SK-N-SH (cell line): ENCODE data around the gene G6PD. TPM values are rescaled to one million over a fixed set of nuclear protein-coding genes. Genes with fewer than 3 reads are reported as not detected.

Source experiments
- CTCF ChIA-PET: fragments of 300-600, 350-600 bp; formaldehyde crosslinking; extraction: SDS; loops from one replicate; lab custom pipeline; 2021; lab: Yijun Ruan, JAX
- POLR2A ChIA-PET: fragments of 350-600 bp; sonication (Branson Sonifier 250); formaldehyde crosslinking; extraction: SDS; loops from one replicate; lab custom pipeline; 2020; ENCODE audit warnings: antibody characterized with exemption, inconsistent platforms; lab: Yijun Ruan, JAX
- DNase-seq: peaks from one replicate; pipeline ENCODE4 v3.0.0; 2012
- H2AFZ ChIP-seq: fragments of 200-600 bp; sonication (generic); 2 replicates; pipeline ENCODE4 v1.8.1; 2016; ENCODE audit warnings: antibody characterized with exemption, mild to moderate bottlenecking, low read depth
- H3F3A ChIP-seq: fragments of 200-600 bp; sonication (generic); replicated peaks from 2 replicates; pipeline ENCODE3; 2016; ENCODE audit warnings: antibody characterized with exemption, mild to moderate bottlenecking; ENCODE audit not compliant: insufficient read depth
- H3K27ac ChIP-seq, 2 experiments: fragments of 200-500 bp in 1 of 2; fragments of 200-600 bp in 1 of 2; sonication (Bioruptor generic) in 1 of 2; sonication (generic), shearing (Covaris generic) in 1 of 2; 2 replicates each; pipeline versions ENCODE4 v1.5.1 to v1.6.1; 2014 to 2016; ENCODE audit warnings: low read depth in 2 of 2, inconsistent platforms in 1 of 2, low read length in 1 of 2, mild to moderate bottlenecking in 1 of 2, mixed read lengths in 1 of 2
- H3K27me3 ChIP-seq: fragments of 200-600 bp; sonication (generic), shearing (Covaris generic); 2 replicates; pipeline ENCODE4 v1.6.1; 2016; ENCODE audit warnings: mixed run types; ENCODE audit not compliant: insufficient read depth
- H3K36me3 ChIP-seq, 2 experiments: fragments of 200-500 bp in 1 of 2; fragments of 200-600 bp in 1 of 2; sonication (Bioruptor generic) in 1 of 2; sonication (generic) in 1 of 2; replicated peaks in 1 of 2; 2 replicates each; pipeline versions ENCODE3 to v1.5.1; 2014 to 2016; ENCODE audit warnings: low read length in 1 of 2, mild to moderate bottlenecking in 1 of 2; ENCODE audit not compliant: insufficient read depth in 2 of 2, control insufficient read depth in 1 of 2
- H3K4me1 ChIP-seq, 2 experiments: fragments of 200-500 bp in 1 of 2; fragments of 200-600 bp in 1 of 2; sonication (Bioruptor generic) in 1 of 2; sonication (generic), shearing (Covaris generic) in 1 of 2; 2 replicates each; pipeline versions ENCODE4 v1.5.1 to v1.6.1; 2014 to 2016; ENCODE audit warnings: low read depth in 1 of 2, low read length in 1 of 2, mixed run types in 1 of 2; ENCODE audit not compliant: insufficient read depth in 2 of 2, control insufficient read depth in 1 of 2
- H3K4me2 ChIP-seq: fragments of 200-600 bp; sonication (generic), shearing (Covaris generic); 2 replicates; pipeline ENCODE4 v1.6.1; 2017; ENCODE audit warnings: mixed run types
- H3K4me3 ChIP-seq, 2 experiments: fragments of 200-500 bp in 1 of 2; fragments of 200-600 bp in 1 of 2; sonication (Bioruptor generic) in 1 of 2; sonication (generic), shearing (Covaris generic) in 1 of 2; 2 replicates each; pipeline versions ENCODE4 v1.5.1 to v1.8.1; 2014 to 2016; ENCODE audit warnings: low read depth in 2 of 2, inconsistent platforms in 1 of 2, low read length in 1 of 2, mild to moderate bottlenecking in 1 of 2, mixed read lengths in 1 of 2, moderate library complexity in 1 of 2
- H3K79me2 ChIP-seq: fragments of 200-600 bp; sonication (generic); 2 replicates; pipeline ENCODE4 v1.8.1; 2017; ENCODE audit warnings: mild to moderate bottlenecking; ENCODE audit not compliant: insufficient read depth
- H3K9ac ChIP-seq: fragments of 200-600 bp; sonication (generic); 2 replicates; pipeline ENCODE4 v1.6.1; 2017; ENCODE audit warnings: mixed run types
- H3K9me2 ChIP-seq: fragments of 200-600 bp; sonication (generic); 2 replicates; pipeline ENCODE4 v1.6.1; 2017; ENCODE audit warnings: mixed run types
- H3K9me3 ChIP-seq: fragments of 200-600 bp; sonication (generic); 2 replicates; pipeline ENCODE4 v1.6.1; 2017; ENCODE audit warnings: mixed run types, mild to moderate bottlenecking, moderate library complexity
- H4K20me1 ChIP-seq: fragments of 200-600 bp; sonication (generic); 2 replicates; pipeline ENCODE4 v1.6.1; 2017; ENCODE audit warnings: mild to moderate bottlenecking, mixed run types; ENCODE audit not compliant: insufficient read depth
- ELF1 ChIP-seq: IDR thresholded peaks from 2 replicates; pipeline ENCODE4 v1.4.0; 2012
- EP300 ChIP-seq, 2 experiments: IDR thresholded peaks; 2 replicates each; pipeline versions ENCODE4 v1.4.0 to v1.6.1; 2012; ENCODE audit warnings: borderline replicate concordance in 1 of 2, low read depth in 1 of 2, low read length in 1 of 2
- EZH2phosphoT487 ChIP-seq: fragments of 200-600 bp; sonication (generic); IDR thresholded peaks from 2 replicates; pipeline ENCODE4 v1.6.1; 2017; ENCODE audit warnings: low read depth, mixed run types, mild to moderate bottlenecking, antibody characterized with exemption, moderate library complexity, borderline replicate concordance
- FOXM1 ChIP-seq: IDR thresholded peaks from 2 replicates; pipeline ENCODE4 v1.4.0; 2012; ENCODE audit warnings: low read depth, mild to moderate bottlenecking
- MEF2A ChIP-seq: IDR thresholded peaks from 2 replicates; pipeline ENCODE4 v1.4.0; 2012; ENCODE audit warnings: low read depth, borderline replicate concordance
- MXI1 ChIP-seq: IDR thresholded peaks from 2 replicates; pipeline ENCODE4 v1.6.1; 2012; ENCODE audit warnings: mild to moderate bottlenecking, low read depth, low read length, improper control_type of control experiment
- NFIC ChIP-seq: IDR thresholded peaks from 2 replicates; pipeline ENCODE4 v1.4.0; 2012; ENCODE audit warnings: borderline replicate concordance
- RAD21 ChIP-seq: IDR thresholded peaks from 2 replicates; pipeline ENCODE4 v1.6.1; 2012; ENCODE audit warnings: mild to moderate bottlenecking, low read length
- RCOR1 ChIP-seq: fragments of 150-350 bp; IDR thresholded peaks from 2 replicates; pipeline ENCODE4 v1.6.1; 2017; ENCODE audit warnings: antibody characterized with exemption, low read length
- RFX5 ChIP-seq: IDR thresholded peaks from 2 replicates; pipeline ENCODE4 v1.6.1; 2012; ENCODE audit warnings: mild to moderate bottlenecking, improper control_type of control experiment, low read length
- SMC3 ChIP-seq: IDR thresholded peaks from 2 replicates; pipeline ENCODE4 v1.6.1; 2012; ENCODE audit warnings: low read depth, low read length, improper control_type of control experiment
- TCF12 ChIP-seq: IDR thresholded peaks from 2 replicates; pipeline ENCODE4 v1.4.0; 2012
- TEAD4 ChIP-seq: IDR thresholded peaks from 2 replicates; pipeline ENCODE4 v1.4.0; 2012; ENCODE audit warnings: mild to moderate bottlenecking, borderline replicate concordance; ENCODE audit not compliant: insufficient read depth
- USF1 ChIP-seq: IDR thresholded peaks from 2 replicates; pipeline ENCODE4 v1.4.0; 2012; ENCODE audit warnings: low read depth, borderline replicate concordance
- ZBTB33 ChIP-seq: IDR thresholded peaks from 2 replicates; pipeline ENCODE4 v1.4.0; 2012; ENCODE audit warnings: low read depth, borderline replicate concordance
- WGBS: methylation state at CpG from one replicate; pipeline ENCODE4 v1.1.6; 2017; ENCODE audit warnings: low lambda C conversion rate; 5-methylcytosine and 5-hydroxymethylcytosine counted together
- polyA plus RNA-seq, 3 experiments: library from polyadenylated mRNA; depleted of rRNA; stranded (reverse); fragments of >200 nt; gene quantifications; 2 replicates each; pipeline ENCODE4 v1.2.3, GENCODE V29; 2012
- TF ChIP-seq, protein P1 (sequence below): IDR thresholded peaks from 2 replicates; pipeline ENCODE4 v1.6.1; 2012; ENCODE audit warnings: mild to moderate bottlenecking, low read depth, low read length, moderate library complexity
- TF ChIP-seq, protein P2 (sequence below): fragments of 150-350 bp; IDR thresholded peaks from 2 replicates; pipeline ENCODE4 v1.6.1; 2016; ENCODE audit warnings: mild to moderate bottlenecking, low read depth, low read length
- TF ChIP-seq, protein P3 (sequence below): IDR thresholded peaks from 2 replicates; pipeline ENCODE4 v1.4.0; 2012; ENCODE audit warnings: low read depth

G6PD gene
- polyA plus RNA-seq, 1 of the 3 experiments (the other 2 are of a cell fraction): 131 TPM

DNA sequence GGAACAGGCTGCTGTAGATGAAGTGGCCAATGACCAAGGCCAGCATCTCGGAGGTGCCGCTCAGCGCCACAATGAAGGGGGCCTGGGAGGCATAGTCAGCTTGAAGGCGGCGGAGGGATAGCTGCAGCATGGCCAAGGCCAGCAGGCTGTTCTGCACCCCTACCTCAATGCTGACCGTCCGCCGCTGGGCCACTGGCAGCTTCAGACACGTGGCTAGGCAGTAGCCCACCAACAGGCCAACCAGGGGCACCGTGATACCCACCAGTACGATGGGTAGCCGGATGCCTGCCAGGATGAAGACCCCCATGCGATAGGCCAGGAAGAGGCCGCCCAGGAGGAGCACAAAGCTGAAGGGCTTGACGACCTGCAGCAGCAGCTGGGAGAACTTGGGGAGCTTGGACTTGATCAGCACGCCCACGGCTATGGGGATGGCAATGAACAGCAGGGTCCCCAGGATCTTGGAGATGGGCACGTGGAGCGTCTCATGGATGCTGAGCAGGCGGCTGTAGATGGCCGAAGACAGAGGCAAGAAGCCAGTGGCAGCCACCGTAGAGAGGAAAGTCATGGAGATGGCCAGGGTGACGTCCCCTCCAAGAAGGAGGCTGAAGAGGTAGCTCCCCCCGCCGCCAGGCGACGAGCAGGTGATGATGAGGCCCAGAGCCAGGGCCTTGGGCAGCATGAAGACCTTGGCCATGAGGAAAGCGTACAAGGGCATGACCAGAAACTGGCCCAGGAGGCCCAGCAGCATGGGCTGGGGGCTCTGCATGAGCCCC lies 58.9 kb downstream of the G6PD start:
- TF ChIP-seq RFX5 (no peak), MEF2A (no peak), TEAD4 (no peak), RCOR1 (no peak), EZH2phosphoT487 (no peak), TCF12 (no peak), SMC3 (no peak), ELF1 (no peak), RAD21 (no peak), NFIC (no peak), MXI1 (no peak), ZBTB33 (no peak), USF1 (no peak), EP300 (IDR thresholded peaks at IDR 0.05; ENCODE audit: borderline replicate concordance in 1 of 2, low read depth in 1 of 2, low read length in 1 of 2) (no peak), FOXM1 (no peak)
- TF ChIP-seq, protein P1, sequence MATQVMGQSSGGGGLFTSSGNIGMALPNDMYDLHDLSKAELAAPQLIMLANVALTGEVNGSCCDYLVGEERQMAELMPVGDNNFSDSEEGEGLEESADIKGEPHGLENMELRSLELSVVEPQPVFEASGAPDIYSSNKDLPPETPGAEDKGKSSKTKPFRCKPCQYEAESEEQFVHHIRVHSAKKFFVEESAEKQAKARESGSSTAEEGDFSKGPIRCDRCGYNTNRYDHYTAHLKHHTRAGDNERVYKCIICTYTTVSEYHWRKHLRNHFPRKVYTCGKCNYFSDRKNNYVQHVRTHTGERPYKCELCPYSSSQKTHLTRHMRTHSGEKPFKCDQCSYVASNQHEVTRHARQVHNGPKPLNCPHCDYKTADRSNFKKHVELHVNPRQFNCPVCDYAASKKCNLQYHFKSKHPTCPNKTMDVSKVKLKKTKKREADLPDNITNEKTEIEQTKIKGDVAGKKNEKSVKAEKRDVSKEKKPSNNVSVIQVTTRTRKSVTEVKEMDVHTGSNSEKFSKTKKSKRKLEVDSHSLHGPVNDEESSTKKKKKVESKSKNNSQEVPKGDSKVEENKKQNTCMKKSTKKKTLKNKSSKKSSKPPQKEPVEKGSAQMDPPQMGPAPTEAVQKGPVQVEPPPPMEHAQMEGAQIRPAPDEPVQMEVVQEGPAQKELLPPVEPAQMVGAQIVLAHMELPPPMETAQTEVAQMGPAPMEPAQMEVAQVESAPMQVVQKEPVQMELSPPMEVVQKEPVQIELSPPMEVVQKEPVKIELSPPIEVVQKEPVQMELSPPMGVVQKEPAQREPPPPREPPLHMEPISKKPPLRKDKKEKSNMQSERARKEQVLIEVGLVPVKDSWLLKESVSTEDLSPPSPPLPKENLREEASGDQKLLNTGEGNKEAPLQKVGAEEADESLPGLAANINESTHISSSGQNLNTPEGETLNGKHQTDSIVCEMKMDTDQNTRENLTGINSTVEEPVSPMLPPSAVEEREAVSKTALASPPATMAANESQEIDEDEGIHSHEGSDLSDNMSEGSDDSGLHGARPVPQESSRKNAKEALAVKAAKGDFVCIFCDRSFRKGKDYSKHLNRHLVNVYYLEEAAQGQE: no peak
- TF ChIP-seq, protein P2, sequence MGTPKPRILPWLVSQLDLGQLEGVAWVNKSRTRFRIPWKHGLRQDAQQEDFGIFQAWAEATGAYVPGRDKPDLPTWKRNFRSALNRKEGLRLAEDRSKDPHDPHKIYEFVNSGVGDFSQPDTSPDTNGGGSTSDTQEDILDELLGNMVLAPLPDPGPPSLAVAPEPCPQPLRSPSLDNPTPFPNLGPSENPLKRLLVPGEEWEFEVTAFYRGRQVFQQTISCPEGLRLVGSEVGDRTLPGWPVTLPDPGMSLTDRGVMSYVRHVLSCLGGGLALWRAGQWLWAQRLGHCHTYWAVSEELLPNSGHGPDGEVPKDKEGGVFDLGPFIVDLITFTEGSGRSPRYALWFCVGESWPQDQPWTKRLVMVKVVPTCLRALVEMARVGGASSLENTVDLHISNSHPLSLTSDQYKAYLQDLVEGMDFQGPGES: no peak
- TF ChIP-seq, protein P3, sequence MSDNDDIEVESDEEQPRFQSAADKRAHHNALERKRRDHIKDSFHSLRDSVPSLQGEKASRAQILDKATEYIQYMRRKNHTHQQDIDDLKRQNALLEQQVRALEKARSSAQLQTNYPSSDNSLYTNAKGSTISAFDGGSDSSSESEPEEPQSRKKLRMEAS: no peak
- H3F3A ChIP-seq: peaks cover 2% of the 10 kb centered on the region
- no peak for DNase-seq
- H3K79me2 ChIP-seq: peaks cover 19% of the 10 kb centered on the region; the same call in 1 of the 2 replicates
- H3K9me2 ChIP-seq: no peaks in the 10 kb centered on the region
- H3K4me2 ChIP-seq: no peak overlapping the region
- ChIA-PET POLR2A (interaction anchor here (1.6 to 2.4 kb wide), 3 partner anchors 9 to 88 kb away, joined by 4 to 8 read pairs (median 7); partner anchors contain the start of gene LAGE3), CTCF (interaction anchor here (1.4 kb wide), 1 partner anchor 29 kb away, joined by 4 read pairs; no protein-coding TSS in a partner anchor)
- no peaks in the 10 kb centered on the region for H3K9me3 ChIP-seq
- no peak overlapping the region for H3K4me3 ChIP-seq
- 52% methylated on average over 13 of the region's 28 CpGs for WGBS
- H3K4me1 ChIP-seq: peaks cover 0 to 17% of the 10 kb centered on the region in 2 experiments; a peak in 1 of 4 replicates
- H4K20me1 ChIP-seq: no peaks in the 10 kb centered on the region
- H3K36me3 ChIP-seq: peaks cover 0 to 14% of the 10 kb centered on the region in 2 experiments
- 0 out of 2 replicates have a peak, but pooled peaks cover 10% of the 10 kb centered on the region for H3K27me3 ChIP-seq
- no peak overlapping the region; a peak in 1 of 4 replicates for H3K27ac ChIP-seq
- no peak overlapping the region for H3K9ac ChIP-seq
- no peak overlapping the region for H2AFZ ChIP-seq
